HG03442 (cell line): ENCODE results near the gene TUBB8B.
A peak's percentile ranks its signal among the peaks of the same experiment; 100 is the strongest.
"Not testable (repeated sequence)": the region's sequence is repeated elsewhere in the genome, so short reads cannot be mapped to it uniquely, and the experiment has no call there.

Source experiments
- ATAC-seq: cut with Tn5 transposase; IDR thresholded peaks from one replicate; pipeline ENCODE4 v1.9.1; 2021; ENCODE audit warnings: mild to moderate bottlenecking, moderate library complexity; ENCODE audit not compliant: unreplicated experiment

TUBB8B gene

DNA sequence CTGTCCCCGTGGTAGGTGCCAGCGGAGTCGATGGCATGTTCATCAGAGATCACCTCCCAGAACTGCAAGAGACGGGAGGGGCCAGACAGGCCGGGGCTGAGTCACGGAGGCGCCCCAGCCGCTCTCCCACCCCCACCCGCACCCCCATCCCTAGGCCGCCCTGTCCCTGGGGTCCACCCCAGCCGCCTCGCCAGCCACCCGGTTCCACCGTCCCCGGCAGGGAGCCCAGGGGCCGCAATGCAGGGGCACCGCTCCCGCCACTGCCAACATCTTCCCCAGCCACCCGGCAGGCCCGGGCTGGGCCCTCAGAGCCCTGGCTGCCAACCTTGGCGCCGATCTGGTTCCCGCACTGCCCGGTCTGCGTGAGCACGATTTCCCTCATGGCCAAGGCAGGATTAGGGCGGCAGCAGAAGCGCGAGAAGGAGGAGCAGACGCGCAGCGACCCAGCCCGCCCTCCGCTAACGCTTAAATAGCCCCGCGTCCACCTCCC is at the start of gene TUBB8B:
TUBB8B (minus strand) TSS at position 440 of the 490 bp plus-strand sequence; CDS start at position 382, 58 bp downstream.
- not testable (repeated sequence) for ATAC-seq

DNA sequence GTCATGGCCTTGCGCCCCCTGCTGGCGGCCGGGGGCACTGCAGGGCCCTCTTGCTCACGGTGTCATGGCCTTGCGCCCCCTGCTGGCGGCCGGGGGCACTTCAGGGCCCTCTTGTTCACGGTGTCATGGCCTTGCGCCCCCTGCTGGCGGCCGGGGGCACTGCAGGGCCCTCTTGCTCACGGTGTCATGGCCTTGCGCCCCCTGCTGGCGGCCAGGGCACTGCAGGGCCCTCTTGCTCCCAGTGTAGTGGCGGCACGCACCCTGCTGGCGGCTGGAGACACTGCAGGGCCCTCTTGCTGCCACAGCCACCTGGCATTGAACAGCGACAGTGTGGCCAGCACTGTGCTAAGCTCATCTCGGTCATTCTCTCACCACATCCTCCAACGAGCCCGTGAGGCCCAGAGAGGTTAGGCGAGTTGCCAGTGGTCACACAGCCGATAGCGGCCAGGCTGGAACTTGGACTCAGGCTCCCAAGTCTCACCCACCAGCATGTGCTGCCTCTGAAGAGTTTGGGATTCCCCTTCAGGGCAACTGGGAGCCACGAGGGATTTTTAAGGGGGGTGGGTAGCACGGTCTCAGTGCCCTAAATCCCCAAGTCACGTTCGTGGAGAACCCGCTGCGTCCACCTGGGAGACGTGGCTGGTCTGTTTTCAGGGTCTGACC is 48.0 kb upstream of the TUBB8B start:
- ATAC-seq: peak; percentile 97

DNA sequence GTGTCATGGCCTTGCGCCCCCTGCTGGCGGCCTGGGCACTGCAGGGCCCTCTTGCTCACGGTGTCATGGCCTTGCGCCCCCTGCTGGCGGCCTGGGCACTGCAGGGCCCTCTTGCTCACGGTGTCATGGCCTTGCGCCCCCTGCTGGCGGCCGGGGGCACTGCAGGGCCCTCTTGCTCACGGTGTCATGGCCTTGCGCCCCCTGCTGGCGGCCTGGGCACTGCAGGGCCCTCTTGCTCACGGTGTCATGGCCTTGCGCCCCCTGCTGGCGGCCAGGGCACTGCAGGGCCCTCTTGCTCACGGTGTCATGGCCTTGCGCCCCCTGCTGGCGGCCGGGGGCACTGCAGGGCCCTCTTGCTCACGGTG is 47.3 kb upstream of the TUBB8B start:
- not testable (repeated sequence) for ATAC-seq

DNA sequence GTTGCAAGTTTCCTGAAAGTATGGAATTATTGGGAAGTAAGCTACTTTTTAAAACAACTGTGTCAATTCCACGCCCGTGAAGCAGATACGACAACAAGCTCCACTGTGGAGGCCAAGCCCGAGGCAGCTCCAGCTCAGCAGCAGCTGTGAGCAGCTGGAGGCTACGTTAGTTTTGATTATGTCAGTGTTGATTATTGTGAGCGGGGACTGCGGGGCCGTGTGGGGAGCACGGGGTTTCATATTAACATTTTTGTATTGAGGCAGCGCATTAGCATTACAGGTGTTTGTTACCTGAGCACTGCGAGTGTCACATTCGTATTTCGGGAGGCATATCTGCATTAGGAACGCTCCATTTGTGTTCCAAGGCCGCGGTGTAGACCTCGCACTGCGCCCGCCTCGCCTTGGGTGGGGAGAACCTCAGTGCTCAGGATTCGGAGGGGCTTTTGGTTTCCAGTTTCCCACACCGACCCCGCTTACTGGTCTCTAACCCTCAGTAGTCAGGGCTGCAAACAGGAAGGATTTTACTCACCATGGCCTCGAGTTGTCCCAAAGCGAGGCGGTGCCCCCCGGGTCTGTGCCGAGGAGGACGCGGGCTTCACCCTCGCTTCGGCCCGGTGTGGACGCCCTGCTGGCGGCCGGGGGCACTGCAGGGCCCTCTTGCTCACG is 46.8 kb upstream of the TUBB8B start:
- peak; percentile 53 for ATAC-seq

DNA sequence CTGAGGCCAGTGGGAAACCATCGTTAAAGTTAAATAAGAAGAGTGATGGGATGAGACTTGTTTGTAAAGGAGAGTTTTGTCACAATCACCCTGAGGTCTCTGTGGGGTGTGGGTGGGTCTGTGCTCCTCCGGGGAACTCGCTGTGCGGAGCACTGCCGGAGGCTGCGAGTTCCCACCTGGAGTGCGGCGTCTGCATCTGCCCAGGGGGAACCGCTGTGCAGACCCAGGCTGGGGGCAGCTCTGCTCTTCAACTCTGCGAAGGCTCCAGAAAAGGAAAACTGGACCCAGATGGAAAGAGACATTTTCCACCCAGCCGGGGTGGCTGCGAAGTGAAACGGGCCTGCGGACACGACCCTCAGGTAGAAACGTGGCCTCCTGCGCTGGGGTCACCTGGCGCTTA is 46.2 kb upstream of the TUBB8B start:
- not testable (repeated sequence) for ATAC-seq

DNA sequence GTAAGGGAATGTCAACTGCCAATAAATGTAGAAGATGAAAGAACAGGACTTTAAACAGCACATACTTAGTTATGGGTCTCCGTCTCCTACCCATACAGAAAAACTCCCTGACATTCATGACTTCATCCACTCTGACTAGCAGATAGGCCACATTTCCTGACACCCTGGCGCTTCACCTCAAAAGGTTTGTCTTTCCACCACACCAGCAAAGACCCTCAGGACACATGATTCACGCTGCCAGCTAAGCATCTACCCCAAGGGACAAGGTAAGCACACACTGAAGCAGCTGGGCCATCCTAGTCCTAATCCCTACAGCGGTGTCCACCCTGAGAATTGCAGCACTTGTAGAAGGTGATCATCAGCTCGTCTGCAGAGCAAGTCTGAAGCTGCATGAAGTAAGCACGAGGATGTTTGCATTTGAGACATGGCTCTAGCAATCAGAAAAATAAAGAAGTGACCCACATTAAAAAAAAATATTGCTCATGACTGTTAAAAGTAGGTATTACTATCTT is 44.5 kb upstream of the TUBB8B start:
- not testable (repeated sequence) for ATAC-seq

DNA sequence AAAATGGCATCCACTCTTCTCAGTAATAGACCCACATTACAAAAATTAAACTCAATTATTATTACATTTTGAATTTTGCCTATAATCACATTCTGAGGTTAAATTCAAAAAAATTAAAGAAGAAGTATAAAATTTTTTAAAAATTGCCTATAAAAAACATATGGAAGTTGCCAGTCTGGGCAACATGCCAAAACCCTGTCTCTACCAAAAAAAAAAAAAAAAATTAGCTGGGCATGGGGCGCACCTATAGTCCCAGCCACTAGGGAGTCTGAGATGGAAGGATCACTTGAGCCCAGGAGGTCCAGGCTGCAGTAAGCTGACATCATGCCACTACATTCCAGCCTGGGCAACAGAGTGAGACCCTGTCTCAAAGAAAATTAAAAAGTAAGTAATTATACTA is 42.1 kb upstream of the TUBB8B start:
- not testable (repeated sequence) for ATAC-seq

DNA sequence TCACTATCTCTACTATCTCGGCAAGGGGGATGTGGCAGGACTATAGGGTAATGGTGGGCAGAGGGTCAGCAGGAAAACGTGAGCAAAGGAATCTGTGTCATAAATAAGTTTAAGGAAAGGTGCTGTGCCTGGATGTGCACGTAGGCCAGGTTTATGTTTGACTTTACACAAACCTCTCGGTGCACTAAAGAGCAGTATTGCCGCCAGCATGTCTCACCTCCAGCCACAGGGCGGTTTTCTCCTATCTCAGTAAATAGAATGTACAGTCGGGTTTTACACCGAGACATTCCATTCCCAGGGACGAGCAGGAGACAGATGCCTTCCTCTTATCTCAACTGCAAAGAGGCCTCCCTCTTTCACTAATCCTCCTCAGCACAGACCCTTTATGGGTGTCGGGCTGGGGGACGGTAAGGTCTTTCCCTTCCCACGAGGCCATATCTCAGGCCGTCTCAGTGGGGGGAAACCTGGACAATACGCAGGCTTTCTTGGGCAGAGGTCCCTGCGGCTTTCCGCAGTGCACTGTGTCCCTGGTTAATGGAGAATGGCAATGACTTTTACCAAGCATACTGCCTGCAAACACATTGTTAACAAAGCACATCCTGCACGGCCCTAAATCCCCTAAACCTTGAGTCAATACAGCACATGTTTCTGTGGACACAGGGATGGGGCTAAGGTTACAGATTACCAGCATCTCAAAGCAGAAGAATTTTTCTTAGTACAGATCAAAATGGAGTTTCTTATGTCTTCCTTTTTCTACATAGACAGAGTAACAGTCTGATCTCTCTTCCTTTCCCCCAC is 41.2 kb upstream of the TUBB8B start:
- not testable (repeated sequence) for ATAC-seq

DNA sequence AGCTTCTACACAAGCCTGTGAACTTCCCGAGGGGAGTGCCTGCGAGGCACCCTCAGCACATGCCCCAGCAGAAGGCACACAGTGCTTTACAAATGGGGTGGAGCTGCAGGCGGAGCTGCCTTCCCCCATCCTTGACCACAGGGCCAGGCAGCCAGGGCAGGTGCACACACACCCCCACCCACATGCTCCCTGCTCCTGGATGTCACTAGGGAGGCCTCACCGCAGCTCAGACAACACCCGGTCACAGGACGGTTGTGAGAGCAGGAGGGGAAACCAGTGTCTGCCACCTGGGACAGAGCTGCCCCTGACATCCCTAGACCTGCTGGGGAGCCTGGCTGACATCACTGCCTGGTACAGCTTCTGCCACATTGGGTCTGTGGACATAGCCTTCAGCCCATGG is 39.7 kb upstream of the TUBB8B start:
- not testable (repeated sequence) for ATAC-seq

DNA sequence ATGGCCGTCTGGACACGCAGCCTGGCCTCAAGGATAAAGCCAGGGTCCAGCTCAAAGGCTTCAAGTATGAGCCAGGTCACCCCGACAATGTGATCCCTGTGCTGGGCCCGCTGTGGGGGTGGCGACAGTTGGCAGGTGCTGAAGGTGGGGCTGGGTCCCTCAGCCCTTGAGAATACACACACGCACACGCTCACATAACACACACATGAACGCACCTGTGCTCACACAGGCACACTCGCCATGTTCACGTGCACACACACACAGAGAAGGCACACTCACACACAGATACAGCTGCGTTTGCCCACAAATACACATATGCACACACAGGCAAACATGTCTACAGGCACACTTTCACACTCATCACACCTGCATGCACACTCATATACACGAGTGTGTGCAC is 35.4 kb upstream of the TUBB8B start:
- ATAC-seq: not testable (repeated sequence)

DNA sequence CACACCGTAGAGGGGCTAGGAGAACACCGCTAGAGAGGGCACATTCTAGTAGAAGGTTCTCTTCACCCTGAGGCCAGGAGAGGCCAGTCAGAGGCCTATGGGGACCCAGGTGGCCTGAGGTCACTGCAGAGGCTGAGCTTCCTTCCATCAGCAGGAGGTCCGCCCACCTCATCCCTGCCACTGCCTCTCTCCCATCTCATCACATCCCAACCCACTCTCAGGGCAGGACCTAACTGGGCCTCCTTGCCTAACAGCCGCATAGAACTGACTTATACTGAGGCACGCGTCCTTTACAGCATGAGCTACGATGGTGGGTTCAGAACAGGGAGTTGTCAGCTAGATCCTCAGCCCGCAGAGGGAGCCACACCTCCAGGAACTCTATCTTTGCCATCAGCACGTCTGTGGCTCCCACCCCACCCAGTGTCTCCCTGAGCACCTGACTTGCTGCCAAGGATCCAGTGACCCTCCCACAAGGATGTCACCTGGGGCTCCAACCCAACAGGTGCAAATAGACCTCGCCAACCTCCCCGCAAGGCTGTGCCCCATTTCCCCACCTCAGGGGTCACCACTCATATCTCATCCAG is 33.3 kb upstream of the TUBB8B start:
- not testable (repeated sequence) for ATAC-seq

DNA sequence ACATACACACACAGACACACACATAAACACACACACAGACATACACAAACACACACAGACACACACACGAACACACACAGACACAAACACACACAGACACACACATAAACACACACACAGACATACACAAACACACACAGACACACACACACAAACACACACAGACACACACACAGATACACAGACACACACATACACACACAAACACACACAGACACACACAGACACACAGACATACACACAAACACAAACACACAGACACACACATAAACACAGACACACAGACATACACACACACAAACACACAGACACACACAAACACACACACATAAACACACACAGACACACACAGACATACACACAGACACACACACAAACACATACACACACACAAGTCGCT is 31.5 kb upstream of the TUBB8B start:
- ATAC-seq: not testable (repeated sequence)

DNA sequence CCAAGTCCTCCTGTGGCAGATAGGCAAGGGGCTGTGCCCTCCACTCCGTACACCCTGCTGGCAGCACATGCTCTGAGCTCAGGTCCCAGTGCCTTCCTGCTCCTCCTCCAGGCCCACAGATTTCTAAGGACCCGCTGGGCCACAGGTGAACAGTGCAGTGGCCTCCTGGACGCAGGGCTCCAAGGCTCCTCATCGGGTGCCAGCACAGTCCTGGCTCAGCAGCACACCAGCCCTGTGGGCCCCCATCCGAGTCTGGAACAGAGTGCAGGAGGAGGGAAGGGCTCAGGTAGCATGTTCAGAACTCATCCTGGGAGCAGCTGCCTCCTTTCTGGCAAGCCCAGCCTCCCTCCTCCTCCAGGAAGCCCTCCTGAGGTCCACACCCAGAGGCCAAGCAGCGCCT is 30.8 kb upstream of the TUBB8B start:
- ATAC-seq: not testable (repeated sequence)

DNA sequence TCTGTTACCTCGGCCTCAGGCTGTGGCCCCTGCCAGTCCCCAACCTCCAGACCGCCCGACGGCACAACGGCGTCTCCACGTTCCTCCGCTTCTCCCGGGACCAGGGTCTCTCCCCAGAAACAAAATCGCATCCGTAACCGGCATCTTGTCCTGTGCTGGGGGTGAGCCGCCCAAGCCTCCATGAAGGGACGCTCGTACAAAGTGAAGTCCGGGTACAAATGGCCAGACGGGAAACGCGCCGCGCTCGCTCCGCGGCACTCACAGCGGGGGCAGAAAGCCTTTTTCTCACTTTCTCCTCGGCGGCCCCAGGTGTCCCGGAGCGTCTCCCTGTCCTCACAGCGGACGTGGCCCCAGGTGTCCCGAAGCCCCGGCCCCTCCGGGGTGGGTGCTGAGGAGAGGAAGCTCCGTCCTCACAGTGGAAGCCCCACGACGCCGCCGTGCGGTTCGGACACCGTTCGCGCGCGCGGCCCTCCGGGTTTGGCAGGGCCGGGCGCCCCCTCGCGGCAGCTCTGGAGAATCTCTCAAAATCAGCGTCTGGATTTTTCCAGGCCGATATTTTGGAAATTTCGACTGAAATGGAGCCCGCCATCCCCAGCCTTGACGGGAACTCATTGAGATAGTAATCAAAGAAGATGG is 26.2 kb upstream of the TUBB8B start:
- not testable (repeated sequence) for ATAC-seq

DNA sequence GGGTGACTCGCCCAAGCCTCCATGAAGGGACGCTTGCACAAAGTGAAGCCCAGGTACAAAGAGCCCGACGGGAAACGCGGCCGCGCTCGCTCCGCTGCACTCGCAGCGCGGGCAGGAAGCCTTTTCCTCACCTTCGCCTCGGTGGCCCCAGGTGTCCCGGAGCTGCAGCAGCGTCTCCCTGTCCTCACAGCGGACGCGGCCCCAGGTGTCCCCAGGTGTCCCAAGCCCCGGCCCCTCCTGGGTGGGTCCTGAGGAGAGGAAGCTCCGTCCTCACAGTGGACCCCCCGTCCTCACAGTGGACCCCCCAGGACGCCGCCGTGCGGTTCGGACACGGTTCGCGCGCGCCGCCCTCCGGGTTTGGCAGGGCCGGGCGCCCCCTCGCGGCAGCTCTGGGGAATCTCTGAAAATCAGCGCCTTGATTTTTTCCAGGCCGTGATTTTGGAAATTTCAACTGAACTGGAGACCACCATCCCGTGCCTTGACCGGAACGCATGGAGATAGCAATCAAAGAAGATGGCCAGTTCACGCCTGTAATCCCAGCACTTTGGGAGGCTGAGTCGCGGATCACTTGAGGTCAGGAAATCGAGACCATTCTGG is 23.9 kb upstream of the TUBB8B start:
- not testable (repeated sequence) for ATAC-seq

DNA sequence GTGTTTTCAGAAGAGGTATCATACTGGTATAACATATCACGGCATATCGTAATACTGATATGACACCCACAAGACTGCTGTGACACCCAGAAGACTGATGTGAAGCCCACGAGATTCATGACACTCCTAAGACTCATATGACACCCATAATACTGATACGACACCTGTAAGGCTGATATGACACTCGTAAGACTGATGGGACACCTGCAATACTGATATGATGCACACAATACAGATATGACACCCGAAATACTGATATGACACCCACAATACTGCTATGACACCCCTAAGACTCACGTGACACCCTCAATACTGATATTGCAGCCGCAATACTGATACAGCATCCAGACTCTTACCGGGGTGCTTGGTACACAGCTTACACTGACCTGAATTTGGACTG is 18.3 kb upstream of the TUBB8B start:
- ATAC-seq: not testable (repeated sequence)

DNA sequence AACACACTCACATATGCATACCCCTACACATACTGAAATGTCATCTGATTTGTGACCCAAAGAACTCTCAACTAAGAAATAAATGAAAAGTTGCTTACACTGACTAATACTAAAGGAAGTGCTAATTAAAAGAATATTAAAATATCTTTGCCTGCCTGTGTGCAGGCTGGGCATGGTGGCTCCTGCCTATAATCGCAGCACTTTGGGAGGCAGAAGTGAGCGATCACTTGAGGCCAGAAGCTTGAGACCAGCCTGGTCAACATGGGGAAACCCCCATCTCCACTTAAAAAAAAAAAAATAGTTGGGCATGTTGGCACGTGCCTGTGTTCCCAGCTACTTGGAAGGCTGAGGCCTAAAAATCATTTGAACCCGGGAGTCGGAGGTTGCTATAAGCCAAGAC is 14.9 kb upstream of the TUBB8B start:
- ATAC-seq: not testable (repeated sequence)

DNA sequence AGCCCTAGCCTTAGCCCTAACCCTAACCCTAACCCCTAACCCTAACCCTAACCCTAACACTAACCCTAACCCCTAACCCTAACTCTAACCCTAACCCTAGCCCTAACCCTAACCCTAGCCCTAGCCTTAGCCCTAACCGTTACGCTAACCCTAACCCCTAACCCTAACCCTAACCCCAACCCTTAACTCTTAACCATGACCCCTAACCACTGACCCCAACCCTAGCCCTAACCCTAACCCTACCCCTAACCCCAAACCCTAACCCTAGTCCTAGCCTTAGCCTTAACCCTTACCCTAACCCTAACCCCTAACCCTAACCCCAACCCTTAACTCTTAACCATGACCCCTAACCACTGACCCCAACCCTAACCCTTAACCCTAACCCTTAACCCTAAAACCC is 14.2 kb upstream of the TUBB8B start:
- not testable (repeated sequence) for ATAC-seq

DNA sequence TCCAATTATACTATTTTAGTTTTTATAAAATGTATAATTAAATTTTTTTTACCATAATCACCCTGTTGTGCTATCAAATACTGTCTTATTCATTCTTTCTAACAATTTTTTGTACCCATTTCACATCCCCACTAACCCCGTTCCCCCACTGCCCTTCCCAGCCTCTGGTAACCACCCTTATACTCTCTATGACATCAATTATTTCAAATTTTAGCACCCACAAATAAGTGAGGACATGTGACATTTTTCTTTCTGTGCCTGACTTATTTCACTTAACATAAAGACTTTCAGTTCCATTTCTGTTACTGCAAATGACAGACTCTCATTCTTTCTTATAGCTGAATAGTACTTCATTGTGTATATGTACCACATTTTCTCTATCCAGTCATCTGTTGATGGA is 5.0 kb upstream of the TUBB8B start:
- ATAC-seq: not testable (repeated sequence)

DNA sequence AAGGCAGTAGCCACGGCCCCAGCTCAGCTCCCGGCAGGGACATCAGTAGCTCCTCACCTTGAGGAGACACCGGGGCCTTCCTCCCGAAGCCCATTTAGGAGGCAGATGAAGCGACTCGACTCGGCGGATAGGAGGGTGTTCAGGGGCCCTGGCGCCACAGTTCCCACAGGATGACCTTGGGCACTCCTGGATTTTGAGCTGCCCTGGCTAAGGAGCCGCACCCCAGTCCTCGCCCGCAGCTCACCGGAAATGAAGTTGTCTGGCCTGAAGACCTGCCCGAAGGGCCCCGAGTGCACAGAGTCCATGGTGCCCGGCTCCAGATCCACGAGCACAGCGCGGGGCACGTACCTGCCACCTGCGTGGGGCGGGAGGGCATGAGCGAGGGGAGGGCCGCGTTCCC is 719 bp downstream of the TUBB8B start:
- not testable (repeated sequence) for ATAC-seq
